H1 (cell line): ENCODE results near the gene TFR2. TPM values are rescaled to one million over a fixed set of nuclear protein-coding genes. Genes with fewer than 3 reads are reported as not detected.

Experiments used
- CTCF ChIA-PET: fragments of 300-600 bp; sonication (Branson Sonifier 250); formaldehyde crosslinking; loops from one replicate; lab custom pipeline; 2021; ENCODE audit not compliant: partially characterized antibody; lab: Charles Lee
- POLR2A ChIA-PET: fragments of 300-600 bp; sonication (Branson Sonifier 250); formaldehyde crosslinking; loops from one replicate; lab custom pipeline; 2021; ENCODE audit warnings: inconsistent platforms; ENCODE audit not compliant: partially characterized antibody; lab: Charles Lee
- DNase-seq, 2 experiments: peaks; one replicate each; pipeline versions ENCODE4 v3.0.0 to v3.0.0-alpha.2; 2010 to 2022; ENCODE audit warnings: low spot score in 2 of 2, low read depth in 1 of 2, mixed read lengths in 1 of 2
- FAIRE-seq: peaks from 2 replicates; lab custom pipeline; 2011; peaks lifted over from hg19 to GRCh38; lab: Jason Lieb, UNC
- H2AFZ ChIP-seq: 2 replicates; pipeline ENCODE4 v1.8.1; 2012; ENCODE audit warnings: low read length, inconsistent platforms
- H2AK5ac ChIP-seq: 2 replicates; pipeline ENCODE4 v1.6.1; 2013; ENCODE audit warnings: low read depth, low read length
- H2BK120ac ChIP-seq: replicated peaks from 2 replicates; pipeline ENCODE3; 2013; ENCODE audit warnings: low read depth, low read length, inconsistent platforms
- H2BK12ac ChIP-seq: 2 replicates; pipeline ENCODE4 v1.6.1; 2013; ENCODE audit warnings: low read depth, low read length
- H2BK15ac ChIP-seq: 2 replicates; pipeline ENCODE4 v1.6.1; 2013; ENCODE audit warnings: low read length
- H2BK20ac ChIP-seq: 2 replicates; pipeline ENCODE4 v1.6.1; 2013; ENCODE audit warnings: low read length
- H2BK5ac ChIP-seq: 2 replicates; pipeline ENCODE4 v1.6.1; 2013; ENCODE audit warnings: low read depth, low read length
- H3K14ac ChIP-seq: 2 replicates; pipeline ENCODE4 v1.6.1; 2013; ENCODE audit warnings: inconsistent platforms; ENCODE audit not compliant: insufficient read length
- H3K18ac ChIP-seq: 2 replicates; pipeline ENCODE4 v1.6.1; 2013; ENCODE audit warnings: low read length; ENCODE audit errors: extremely low read depth
- H3K23ac ChIP-seq: 2 replicates; pipeline ENCODE4 v1.6.1; 2013; ENCODE audit warnings: inconsistent platforms; ENCODE audit not compliant: insufficient read length
- H3K23me2 ChIP-seq: 2 replicates; pipeline ENCODE4 v1.6.1; 2013; ENCODE audit warnings: low read depth, low read length
- H3K27ac ChIP-seq: 2 replicates; pipeline ENCODE4 v1.6.1; 2011; ENCODE audit warnings: low read depth, low read length, inconsistent platforms
- H3K27me3 ChIP-seq, 4 experiments: replicated peaks in 1 of 4; 1 replicate in 1 of 4; 2 replicates in 3 of 4; pipeline versions ENCODE4 v1.6.1 to v1.8.1; 2011 to 2013; ENCODE audit warnings: low read length in 3 of 4, mild to moderate bottlenecking in 3 of 4, inconsistent platforms in 2 of 4, mixed read lengths in 2 of 4, moderate library complexity in 1 of 4; ENCODE audit not compliant: control insufficient read depth in 3 of 4, insufficient read depth in 3 of 4; ENCODE audit errors: extremely low read depth in 1 of 4
- H3K36me3 ChIP-seq, 4 experiments: 2 replicates each; pipeline versions ENCODE4 v1.6.1 to v1.8.1; 2011 to 2013; ENCODE audit warnings: mild to moderate bottlenecking in 4 of 4, low read length in 3 of 4, moderate library complexity in 2 of 4, control low read depth in 1 of 4, inconsistent platforms in 1 of 4; ENCODE audit not compliant: insufficient read depth in 4 of 4, control insufficient read depth in 2 of 4
- H3K4ac ChIP-seq: replicated peaks from 2 replicates; pipeline ENCODE3; 2013; ENCODE audit warnings: low read length, low read depth, mixed read lengths, inconsistent platforms; ENCODE audit not compliant: insufficient read length
- H3K4me1 ChIP-seq, 4 experiments: replicated peaks in 1 of 4; 1 replicate in 1 of 4; 2 replicates in 3 of 4; pipeline versions ENCODE4 v1.6.1 to v1.8.1; 2011 to 2013; ENCODE audit warnings: low read length in 3 of 4, inconsistent platforms in 2 of 4, mixed read lengths in 1 of 4; ENCODE audit not compliant: insufficient read depth in 4 of 4, control insufficient read depth in 3 of 4
- H3K4me2 ChIP-seq, 2 experiments: 2 replicates each; pipeline versions ENCODE4 v1.6.1 to v1.8.1; 2011 to 2013; ENCODE audit warnings: low read depth in 2 of 2, low read length in 2 of 2, control low read depth in 1 of 2, inconsistent platforms in 1 of 2, mild to moderate bottlenecking in 1 of 2; ENCODE audit not compliant: insufficient read depth in 1 of 2
- H3K4me3 ChIP-seq, 4 experiments: fragments of 200-600, 300-600 bp in 1 of 4; sonication (generic), shearing (Covaris generic), sonication (Bioruptor Twin) in 1 of 4; 2 replicates each; pipeline versions ENCODE4 v1.5.1 to v1.8.1; 2011 to 2016; ENCODE audit warnings: low read length in 4 of 4, low read depth in 3 of 4, control low read depth in 2 of 4, inconsistent platforms in 2 of 4, mild to moderate bottlenecking in 2 of 4, mixed read lengths in 1 of 4, moderate library complexity in 1 of 4; ENCODE audit not compliant: insufficient read depth in 2 of 4; ENCODE audit errors: extremely low read depth in 1 of 4
- H3K56ac ChIP-seq: replicated peaks from 2 replicates; pipeline ENCODE3; 2013; ENCODE audit warnings: low read depth, mild to moderate bottlenecking, mixed read lengths, low read length, inconsistent platforms; ENCODE audit not compliant: insufficient read length
- H3K79me1 ChIP-seq: 2 replicates; pipeline ENCODE4 v1.6.1; 2013; ENCODE audit warnings: low read depth, low read length, control low read depth
- H3K79me2 ChIP-seq, 2 experiments: 2 replicates each; pipeline versions ENCODE4 v1.6.1 to v1.8.1; 2012 to 2013; ENCODE audit warnings: low read length in 2 of 2, mild to moderate bottlenecking in 2 of 2, inconsistent platforms in 1 of 2; ENCODE audit not compliant: insufficient read depth in 2 of 2, control insufficient read depth in 1 of 2
- H3K9ac ChIP-seq, 4 experiments: replicated peaks in 1 of 4; 1 replicate in 1 of 4; 2 replicates in 3 of 4; pipeline versions ENCODE4 v1.6.1 to v1.8.1; 2011 to 2013; ENCODE audit warnings: low read depth in 3 of 4, low read length in 3 of 4, control low read depth in 2 of 4, mild to moderate bottlenecking in 2 of 4, moderate library complexity in 2 of 4, inconsistent platforms in 1 of 4; ENCODE audit errors: extremely low read depth in 1 of 4
- H3K9me3 ChIP-seq, 2 experiments: 2 replicates each; pipeline versions ENCODE4 v1.6.1 to v1.8.1; 2012 to 2013; ENCODE audit warnings: mild to moderate bottlenecking in 2 of 2, moderate library complexity in 2 of 2, control low read depth in 1 of 2, inconsistent platforms in 1 of 2, low read depth in 1 of 2, low read length in 1 of 2, mixed read lengths in 1 of 2; ENCODE audit not compliant: insufficient read depth in 2 of 2
- H4K20me1 ChIP-seq, 2 experiments: replicated peaks in 1 of 2; 2 replicates each; pipeline versions ENCODE3 to v1.8.1; 2011 to 2013; ENCODE audit warnings: inconsistent platforms in 2 of 2, low read length in 2 of 2, mild to moderate bottlenecking in 1 of 2; ENCODE audit not compliant: insufficient read depth in 2 of 2, control insufficient read depth in 1 of 2
- H4K5ac ChIP-seq: 2 replicates; pipeline ENCODE4 v1.6.1; 2013; ENCODE audit warnings: low read length, low read depth, mixed read lengths, inconsistent platforms; ENCODE audit not compliant: insufficient read length
- H4K8ac ChIP-seq: 2 replicates; pipeline ENCODE4 v1.8.0; 2013; ENCODE audit warnings: mild to moderate bottlenecking, moderate library complexity, low read length, inconsistent platforms; ENCODE audit not compliant: insufficient read depth; ENCODE audit errors: extremely low read depth
- H4K91ac ChIP-seq: replicated peaks from 2 replicates; pipeline ENCODE3; 2013; ENCODE audit warnings: low read length, mixed read lengths, inconsistent platforms; ENCODE audit not compliant: insufficient read length
- ASH2L ChIP-seq: fragments of 200-600, 300-600 bp; sonication (generic); IDR thresholded peaks from one replicate; pipeline ENCODE4 v1.7.1; 2017; ENCODE audit warnings: low read length
- BACH1 ChIP-seq: IDR thresholded peaks from 2 replicates; pipeline ENCODE4 v1.6.1; 2012; ENCODE audit warnings: low read length, improper control_type of control experiment
- KDM4A ChIP-seq: IDR thresholded peaks from one replicate; pipeline ENCODE4 v1.7.1; 2012; ENCODE audit warnings: low read depth, mild to moderate bottlenecking, moderate library complexity, low read length, inconsistent platforms; ENCODE audit not compliant: severe bottlenecking
- KDM5A ChIP-seq: fragments of 200-600 bp; IDR thresholded peaks from 2 replicates; pipeline ENCODE4 v1.7.1; 2012; ENCODE audit warnings: mild to moderate bottlenecking, low read length, inconsistent platforms, mixed read lengths
- PHF8 ChIP-seq: fragments of 200-600 bp; sonication (generic); conservative IDR thresholded peaks from 2 replicates; pipeline ENCODE4 v1.7.1; 2012; ENCODE audit warnings: low read depth, mild to moderate bottlenecking, inconsistent platforms, low read length, moderate library complexity
- RAD21 ChIP-seq, 2 experiments: IDR thresholded peaks in 1 of 2; conservative IDR thresholded peaks in 1 of 2; 2 replicates each; pipeline ENCODE4 v1.6.1; 2011; ENCODE audit warnings: low read depth in 2 of 2, low read length in 2 of 2, improper control_type of control experiment in 1 of 2, inconsistent platforms in 1 of 2, mild to moderate bottlenecking in 1 of 2, moderate library complexity in 1 of 2
- RBBP5 ChIP-seq: IDR thresholded peaks from 2 replicates; pipeline ENCODE4 v1.7.1; 2012; ENCODE audit warnings: low read depth, mild to moderate bottlenecking, inconsistent platforms, low read length, moderate library complexity, borderline replicate concordance
- SIN3A ChIP-seq, 2 experiments: IDR thresholded peaks in 1 of 2; conservative IDR thresholded peaks in 1 of 2; 2 replicates each; pipeline ENCODE4 v1.6.1; 2011 to 2012; ENCODE audit warnings: low read length in 2 of 2, improper control_type of control experiment in 1 of 2, low read depth in 1 of 2, mild to moderate bottlenecking in 1 of 2
- WGBS, 2 experiments: shearing (Covaris generic) in 1 of 2; methylation state at CpG; one replicate each; pipeline versions ENCODE4 v1.1.6 to v1.1.7; 2013 to 2015; ENCODE audit warnings: low lambda C conversion rate in 2 of 2, mixed read lengths in 2 of 2, inconsistent platforms in 1 of 2, low coverage in 1 of 2, missing lambda C conversion rate in 1 of 2; ENCODE audit not compliant: insufficient replicate concordance in 2 of 2, insufficient coverage in 1 of 2, insufficient read length in 1 of 2; ENCODE audit errors: extremely low coverage in 1 of 2, missing lambda C conversion rate in 1 of 2; 5-methylcytosine and 5-hydroxymethylcytosine counted together
- polyA plus RNA-seq, 7 experiments: library from polyadenylated mRNA; depleted of rRNA in 3 of 7; stranded (reverse) in 5 of 7; unstranded in 2 of 7; fragments of >200 nt in 5 of 7; fragments of 200-250 nt in 2 of 7; gene quantifications; 1 replicate in 5 of 7; 2 replicates in 1 of 7; 4 replicates in 1 of 7; pipeline versions ENCODE4 v1.2.1 to v1.2.3, GENCODE V29; 2011 to 2013; ENCODE audit warnings: missing spikeins in 2 of 7, mixed read lengths in 2 of 7
- total RNA-seq: library from RNA; stranded (reverse); fragmentation: NEBNext Ultra II Directional; extraction: Animal tissue kit (Norgen Biotek cat#: 25700); gene quantifications from 2 replicates; pipeline ENCODE4 v1.2.1, GENCODE V29; 2021

Gene TFR2
- total and polyA plus RNA-seq, 2 of the 8 experiments (the other 6 are each of a cell fraction or from before 2014, with no cell fraction given) = 4.6 to 5.7 TPM

DNA sequence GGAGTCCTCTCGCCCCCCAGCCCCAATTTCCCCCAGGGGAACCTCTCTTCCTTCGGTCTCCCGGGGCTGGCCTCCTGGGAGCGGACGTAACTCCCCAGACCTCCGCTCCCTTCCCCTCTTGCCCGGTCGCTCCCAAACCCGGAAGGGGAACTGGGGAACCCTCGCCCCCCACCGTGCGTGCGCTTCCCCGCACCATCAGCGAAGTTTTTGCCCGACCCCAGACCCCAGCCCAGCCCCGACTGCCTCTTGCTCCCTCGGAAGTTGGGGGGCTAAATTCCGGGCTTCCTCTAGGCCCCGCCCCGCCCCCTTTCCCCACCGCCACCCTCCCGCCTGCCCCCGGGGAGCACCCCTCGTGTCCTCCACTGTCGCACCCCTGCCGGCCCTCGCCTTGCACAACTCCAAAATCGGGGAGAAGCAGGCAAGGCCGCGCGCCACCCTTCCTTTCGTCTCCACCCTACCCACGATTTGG is 32.6 kb upstream of the TFR2 start:
- H2AFZ ChIP-seq = no peak overlapping the region
- H4K91ac ChIP-seq = no peak overlapping the region
- H3K9me3 ChIP-seq = no peaks in the 10 kb centered on the region
- no peak overlapping the region for H3K4ac ChIP-seq
- FAIRE-seq (no peak), DNase-seq (peak in 1 of 2 experiments; percentile 76)
- no peak overlapping the region for H2BK120ac ChIP-seq
- peak overlapping the region; percentile 92 for H3K56ac ChIP-seq
- H2AK5ac ChIP-seq = no peak overlapping the region
- H2BK20ac ChIP-seq = no peak overlapping the region
- peaks cover 11% of the 10 kb centered on the region; the same call in 1 of the 2 replicates for H3K23me2 ChIP-seq
- H3K9ac ChIP-seq = peak overlapping the region; percentile 29 to 72 (median 46)
- H2BK5ac ChIP-seq = no peak overlapping the region
- peaks cover 10 to 17% of the 10 kb centered on the region in 2 experiments for H4K20me1 ChIP-seq
- no peak overlapping the region for H3K23ac ChIP-seq
- H3K4me1 ChIP-seq = peaks cover 0 to 3% (median 0%) of the 10 kb centered on the region in 4 experiments; a peak in 2 of 7 replicates
- peak overlapping the region; percentile 87 for H3K18ac ChIP-seq
- ChIA-PET CTCF (interaction anchor here (0.7 to 12.1 kb wide), 6 partner anchors 19 to 121 kb away, joined by 3 to 134 read pairs (median 4); partner anchors contain the start of gene GIGYF1), POLR2A (interaction anchor here (0.8 to 10.3 kb wide), 8 partner anchors 16 to 201 kb away, joined by 3 to 257 read pairs (median 4); partner anchors contain the start of genes GIGYF1, POP7 and SRRT)
- peaks cover 0 to 8% (median 6%) of the 10 kb centered on the region in 4 experiments; a peak in 4 of 7 replicates for H3K27me3 ChIP-seq
- 2% methylated on average over 8 of the region's 34 CpGs; no CpG with 5 or more reads in 1 of the 2 experiments for WGBS, 2 experiments
- H4K5ac ChIP-seq = peak overlapping the region; percentile 64
- peak overlapping the region; percentile 72 to 99 (median 82) for H3K4me3 ChIP-seq
- H3K4me2 ChIP-seq = peak overlapping the region; percentile 58 to 87
- H2BK15ac ChIP-seq = no peak overlapping the region
- peaks cover 0 to 25% (median 14%) of the 10 kb centered on the region in 4 experiments; a peak in 6 of 8 replicates for H3K36me3 ChIP-seq
- 0 out of 2 replicates have a peak overlapping the region, but pooled peaks have one; percentile 21 for H4K8ac ChIP-seq
- H3K79me1 ChIP-seq = peaks cover 3% of the 10 kb centered on the region
- no peak overlapping the region for H3K14ac ChIP-seq
- no peak overlapping the region for H2BK12ac ChIP-seq
- H3K79me2 ChIP-seq = no peaks in the 10 kb centered on the region
- TF ChIP-seq KDM5A = no peak
- TF ChIP-seq BACH1 = no peak
- TF ChIP-seq RBBP5 = peak; percentile 42; the same call in 1 of the 2 replicates
- no peak for TF ChIP-seq ASH2L
- TF ChIP-seq SIN3A (conservative IDR thresholded peaks at IDR 0.05 in 1 of 2, IDR thresholded peaks at IDR 0.05 in 1 of 2; ENCODE audit: low read depth in 1 of 2, low read length in 2 of 2) = peak in 1 of 2 experiments; percentile 5; a peak in 1 of 4 replicates
- TF ChIP-seq RAD21 (IDR thresholded peaks at IDR 0.05 in 1 of 2, conservative IDR thresholded peaks at IDR 0.05 in 1 of 2; ENCODE audit: low read depth in 2 of 2, low read length in 2 of 2) = no peak
- 0 out of 2 replicates have a peak, but pooled peaks have one; percentile 62 for TF ChIP-seq PHF8
- TF ChIP-seq KDM4A = peak; percentile 63
- H3K27ac ChIP-seq = no peak overlapping the region; the same call in 1 of the 2 replicates
